NCI-H2171 treated with DMSO at 0.1 percent for 48 hours (cell line): ENCODE results near the gene KCNK10.
A peak's percentile ranks its signal among the peaks of the same experiment; 100 is the strongest.

Experiments
- DNase-seq: peaks from one replicate; lab custom pipeline; 2025; lab: John Stamatoyannopoulos, UW

Gene KCNK10

GRCh38 chr14:88184956-88185355 is 138.1 kb downstream of the KCNK10 start:
- no peak for DNase-seq

GRCh38 chr14:88181072-88181471 is 142.0 kb downstream of the KCNK10 start:
- no peak for DNase-seq

DNA sequence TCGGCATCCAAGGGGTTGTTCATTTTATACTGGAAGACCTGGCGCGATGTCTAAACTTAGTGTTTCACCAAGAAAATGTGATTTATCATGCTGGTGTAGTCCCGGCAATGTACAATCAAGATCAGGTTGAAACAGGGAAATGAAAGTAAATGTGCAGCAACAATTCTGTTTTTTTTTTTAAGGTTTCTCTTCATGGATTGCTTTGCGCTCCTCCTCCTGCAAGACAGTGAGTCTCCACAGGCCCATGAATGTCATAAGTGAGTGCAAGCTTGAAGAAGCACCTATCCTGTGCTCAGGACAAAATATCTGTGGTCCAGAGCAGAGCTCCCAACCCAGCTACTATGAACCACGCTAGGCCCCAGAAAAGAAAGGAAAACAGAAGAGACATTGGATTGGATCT is 143.4 kb downstream of the KCNK10 start:
- DNase-seq, result no peak

DNA sequence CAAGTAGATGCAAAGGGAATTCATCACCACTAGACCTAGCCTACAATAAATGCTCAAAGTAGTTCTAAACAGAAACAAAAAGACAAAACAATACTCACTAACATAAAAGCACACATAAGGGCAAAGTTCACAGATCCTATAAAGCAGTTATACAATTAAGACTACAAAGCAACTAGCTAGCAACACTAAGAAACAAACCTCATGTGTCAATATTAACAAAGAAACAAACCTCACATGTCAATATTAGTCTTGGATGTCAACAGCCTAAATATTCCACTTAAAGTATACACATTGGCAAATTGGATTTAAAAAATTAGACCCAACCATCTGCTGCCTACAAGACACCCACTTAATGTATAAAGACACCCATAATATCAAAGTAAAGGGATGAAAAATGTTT is 152.7 kb downstream of the KCNK10 start:
- DNase-seq, result no peak

- peak; percentile 37 for DNase-seq
Measured at GRCh38 chr14:88168498-88169165, 154.4 kb downstream of the KCNK10 start.

GRCh38 chr14:88168025-88168424 is 155.0 kb downstream of the KCNK10 start:
- no peak for DNase-seq

GRCh38 chr14:88166616-88167015 is 156.5 kb downstream of the KCNK10 start:
- no peak for DNase-seq

DNA sequence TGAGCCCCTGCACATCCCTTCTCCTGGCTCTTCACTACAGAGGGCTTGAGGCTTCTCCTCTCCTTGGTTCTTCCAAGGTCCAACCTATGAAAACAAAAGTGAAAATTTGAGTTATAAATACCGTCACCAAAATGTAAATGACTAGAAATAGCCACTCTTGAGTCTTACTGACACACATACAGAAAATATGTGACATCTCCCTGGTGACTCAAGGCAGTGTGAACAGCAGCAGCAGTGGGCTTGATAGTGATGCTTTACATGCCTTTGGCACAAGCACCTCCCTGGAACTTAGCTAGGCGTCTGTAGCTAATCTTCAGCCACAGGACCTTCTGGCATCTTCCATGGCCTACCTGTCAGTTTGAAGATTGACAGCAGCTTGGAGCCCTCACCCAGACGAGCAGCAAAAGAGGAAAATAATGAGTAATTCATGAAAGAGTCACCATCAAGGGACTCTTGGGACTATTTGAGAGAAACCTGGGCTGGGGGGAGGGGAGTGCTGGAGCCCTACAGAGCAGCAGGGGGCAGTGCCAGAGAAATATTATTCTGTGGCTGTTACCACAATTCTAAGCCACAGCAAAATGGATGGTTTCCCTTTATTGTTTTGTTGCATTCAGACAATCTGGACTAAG is 158.0 kb downstream of the KCNK10 start:
- no peak for DNase-seq

DNA sequence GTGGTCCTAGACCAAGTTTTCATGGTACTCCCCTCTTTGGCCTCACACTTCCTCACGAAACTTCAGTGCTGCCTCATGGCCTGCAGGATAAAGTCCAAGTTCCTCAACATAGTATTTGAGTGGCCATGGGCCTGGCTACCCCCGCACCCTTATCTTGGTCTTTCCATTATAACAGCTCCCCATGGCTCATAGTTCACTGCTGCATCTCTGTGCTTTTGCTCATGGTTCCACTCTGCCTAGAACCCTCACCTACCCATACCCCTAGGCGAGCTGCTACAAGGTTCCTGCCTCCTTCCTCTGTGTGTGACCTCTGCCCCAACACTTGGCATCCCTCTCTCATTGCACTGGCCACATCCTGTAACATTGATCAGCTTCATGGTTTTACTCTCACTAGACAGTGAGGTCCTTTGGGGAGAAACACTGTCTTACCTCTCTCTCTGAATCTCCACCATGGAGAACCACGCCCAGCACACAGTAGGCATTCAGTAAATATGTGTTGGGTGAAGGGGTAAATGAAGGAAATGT is 159.3 kb downstream of the KCNK10 start:
- DNase-seq, result no peak

- no peak for DNase-seq
Measured at GRCh38 chr14:88156127-88156526, 166.9 kb downstream of the KCNK10 start.

GRCh38 chr14:88154926-88155325 is 168.1 kb downstream of the KCNK10 start:
- DNase-seq, result no peak

DNA sequence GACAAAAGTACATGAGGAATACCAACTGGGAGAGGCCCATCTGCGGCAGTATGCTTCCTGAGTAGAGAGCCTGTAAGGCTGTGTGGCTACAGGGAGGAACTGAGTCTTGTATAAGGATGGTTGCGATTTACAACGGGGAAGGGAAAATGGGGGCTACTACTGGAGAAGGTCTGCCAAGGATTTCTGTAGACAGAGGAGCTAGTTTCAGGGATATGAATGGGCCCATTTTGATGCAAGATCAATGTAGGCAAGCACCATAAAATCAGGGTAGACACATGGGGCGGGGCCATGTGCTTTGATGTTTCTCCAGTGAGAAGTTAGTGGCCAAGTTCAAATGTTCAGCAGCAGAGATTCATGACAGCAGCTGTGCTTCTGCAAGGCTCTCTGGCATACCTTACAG is 168.7 kb downstream of the KCNK10 start:
- no peak for DNase-seq

DNA sequence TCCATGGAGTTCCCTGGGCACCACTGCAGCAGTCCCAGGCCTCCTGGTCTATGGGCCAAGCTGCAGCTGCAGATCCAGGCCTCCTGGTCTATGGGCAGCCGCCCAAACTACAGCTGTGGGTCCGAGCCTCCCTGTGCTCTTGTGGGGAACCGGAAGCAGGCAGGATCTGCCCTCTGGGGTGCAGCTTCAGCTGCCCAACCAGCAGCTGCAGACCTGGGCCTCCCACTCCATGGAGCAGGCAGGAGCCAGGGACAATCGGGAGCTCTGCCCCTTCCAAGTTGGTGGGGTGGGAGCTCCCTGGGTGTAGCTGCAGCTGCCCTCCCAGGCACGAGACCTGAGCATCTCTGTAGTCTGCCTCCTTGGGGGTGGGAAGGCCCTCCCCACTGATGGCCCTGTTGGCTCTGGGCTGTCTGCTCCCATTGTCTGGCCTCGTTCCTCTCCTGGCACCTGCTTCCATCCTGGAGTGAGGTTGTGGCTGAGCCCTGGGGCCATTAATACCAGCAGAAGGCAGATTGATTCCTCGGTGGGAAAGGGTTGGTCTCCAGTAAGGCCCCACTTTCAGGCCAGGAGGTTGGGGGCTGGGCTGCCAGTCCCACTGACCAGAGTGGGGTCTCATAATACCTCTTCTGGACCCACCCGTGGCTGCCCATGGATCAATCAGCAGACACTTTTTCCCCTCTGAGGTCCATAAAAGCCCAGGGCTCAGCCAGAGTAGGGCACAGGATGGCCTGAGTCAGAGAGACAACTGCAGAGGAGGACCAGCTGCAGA is 176.0 kb downstream of the KCNK10 start:
- DNase-seq, result no peak

GRCh38 chr14:88143810-88144209 is 179.3 kb downstream of the KCNK10 start:
- DNase-seq, result no peak

- no peak for DNase-seq
Measured at GRCh38 chr14:88142997-88143396, 180.1 kb downstream of the KCNK10 start.

DNA sequence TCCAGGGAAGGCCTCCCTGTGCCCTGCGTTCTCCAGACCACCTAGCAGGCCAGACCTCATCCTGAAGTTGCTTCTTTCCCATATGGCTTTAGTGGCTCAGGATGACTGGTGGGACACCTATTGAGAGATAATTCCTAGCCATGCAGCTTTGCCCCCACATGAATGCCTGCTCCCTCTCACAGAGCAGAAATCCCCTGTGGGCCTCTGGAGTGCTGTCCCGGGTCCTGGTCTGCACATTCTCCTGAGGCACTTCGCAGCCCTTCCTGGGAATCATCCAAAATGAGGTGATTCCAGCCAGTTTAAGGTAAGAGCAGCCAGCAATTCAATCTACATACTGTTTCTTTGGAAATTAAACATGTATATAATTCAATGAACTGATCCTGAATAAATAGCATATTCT is 182.2 kb downstream of the KCNK10 start:
- no peak for DNase-seq

- DNase-seq, result no peak
Measured at GRCh38 chr14:88137327-88137726, 185.7 kb downstream of the KCNK10 start.
